HEK293 (cell line): ENCODE results near the gene LDLRAD4.

Source experiments
- CTCF ChIP-seq: fragments of 450-650 bp; formaldehyde crosslinking; IDR thresholded peaks from 2 replicates; pipeline ENCODE4 v1.5.1; 2016; ENCODE audit warnings: missing biosample characterization, missing genetic modification characterization
- SETDB1 ChIP-seq: IDR thresholded peaks from one replicate; pipeline ENCODE4 v1.6.1; 2017; ENCODE audit warnings: mild to moderate bottlenecking, low read length, moderate library complexity, mixed read lengths; ENCODE audit not compliant: insufficient read length
- SP2 ChIP-seq: fragments of 450-650 bp; formaldehyde crosslinking; IDR thresholded peaks from 2 replicates; pipeline ENCODE4 v1.5.1; 2016; ENCODE audit warnings: missing biosample characterization, missing genetic modification characterization
- ZNF10 ChIP-seq: fragments of 450-650 bp; formaldehyde crosslinking; IDR thresholded peaks from 2 replicates; pipeline ENCODE4 v1.5.1; 2017; ENCODE audit warnings: missing biosample characterization, missing genetic modification characterization
- ZNF133 ChIP-seq: fragments of 450-650 bp; formaldehyde crosslinking; IDR thresholded peaks from 2 replicates; pipeline ENCODE4 v1.5.1; 2016; ENCODE audit warnings: missing biosample characterization, missing genetic modification characterization
- ZNF174 ChIP-seq: fragments of 450-650 bp; formaldehyde crosslinking; IDR thresholded peaks from 2 replicates; pipeline ENCODE4 v1.5.0; 2017; ENCODE audit warnings: missing biosample characterization, mild to moderate bottlenecking, missing genetic modification characterization
- ZNF175 ChIP-seq: fragments of 450-650 bp; formaldehyde crosslinking; IDR thresholded peaks from 2 replicates; pipeline ENCODE4 v1.5.1; 2016; ENCODE audit warnings: missing biosample characterization, missing genetic modification characterization
- ZNF24 ChIP-seq: fragments of 450-650 bp; formaldehyde crosslinking; IDR thresholded peaks from 2 replicates; pipeline ENCODE4 v1.5.1; 2016; ENCODE audit warnings: missing biosample characterization, missing genetic modification characterization
- ZNF274 ChIP-seq, 2 experiments: fragments of 200-500 bp in 1 of 2; fragments of 450-650 bp in 1 of 2; sonication (Bioruptor generic) in 1 of 2; formaldehyde crosslinking in 1 of 2; IDR thresholded peaks; 2 replicates each; pipeline versions ENCODE4 v1.5.1 to v1.6.1; 2014 to 2016; ENCODE audit warnings: borderline replicate concordance in 1 of 2, inconsistent platforms in 1 of 2, low read length in 1 of 2, missing biosample characterization in 1 of 2, missing genetic modification characterization in 1 of 2
- ZNF513 ChIP-seq: fragments of 450-650 bp; IDR thresholded peaks from 2 replicates; pipeline ENCODE4 v1.5.1; 2018; ENCODE audit warnings: missing biosample characterization, missing genetic modification characterization
- ZNF610 ChIP-seq: fragments of 450-650 bp; formaldehyde crosslinking; IDR thresholded peaks from 2 replicates; pipeline ENCODE4 v1.5.1; 2016; ENCODE audit warnings: missing biosample characterization, missing genetic modification characterization, borderline replicate concordance
- ZNF701 ChIP-seq: fragments of 450-650 bp; formaldehyde crosslinking; IDR thresholded peaks from 2 replicates; pipeline ENCODE4 v1.5.1; 2016; ENCODE audit warnings: missing biosample characterization, missing genetic modification characterization
- TF ChIP-seq, protein P1 (sequence below): fragments of 450-650 bp; formaldehyde crosslinking; IDR thresholded peaks from 2 replicates; pipeline ENCODE4 v1.5.1; 2016; ENCODE audit warnings: missing biosample characterization, missing genetic modification characterization
- TF ChIP-seq, protein P2 (sequence below): fragments of 450-650 bp; formaldehyde crosslinking; IDR thresholded peaks from 2 replicates; pipeline ENCODE4 v1.5.1; 2016; ENCODE audit warnings: missing biosample characterization, missing genetic modification characterization

- no peak for TF ChIP-seq CTCF (tag by site-specific recombination)
- TF ChIP-seq SP2 (tag by site-specific recombination), result no peak
- no peak for TF ChIP-seq SETDB1
- no peak for TF ChIP-seq ZNF174 (tag by site-specific recombination)
- no peak for TF ChIP-seq ZNF175 (tag by site-specific recombination)
- no peak for TF ChIP-seq ZNF24 (tag by site-specific recombination)
- TF ChIP-seq, protein P1, sequence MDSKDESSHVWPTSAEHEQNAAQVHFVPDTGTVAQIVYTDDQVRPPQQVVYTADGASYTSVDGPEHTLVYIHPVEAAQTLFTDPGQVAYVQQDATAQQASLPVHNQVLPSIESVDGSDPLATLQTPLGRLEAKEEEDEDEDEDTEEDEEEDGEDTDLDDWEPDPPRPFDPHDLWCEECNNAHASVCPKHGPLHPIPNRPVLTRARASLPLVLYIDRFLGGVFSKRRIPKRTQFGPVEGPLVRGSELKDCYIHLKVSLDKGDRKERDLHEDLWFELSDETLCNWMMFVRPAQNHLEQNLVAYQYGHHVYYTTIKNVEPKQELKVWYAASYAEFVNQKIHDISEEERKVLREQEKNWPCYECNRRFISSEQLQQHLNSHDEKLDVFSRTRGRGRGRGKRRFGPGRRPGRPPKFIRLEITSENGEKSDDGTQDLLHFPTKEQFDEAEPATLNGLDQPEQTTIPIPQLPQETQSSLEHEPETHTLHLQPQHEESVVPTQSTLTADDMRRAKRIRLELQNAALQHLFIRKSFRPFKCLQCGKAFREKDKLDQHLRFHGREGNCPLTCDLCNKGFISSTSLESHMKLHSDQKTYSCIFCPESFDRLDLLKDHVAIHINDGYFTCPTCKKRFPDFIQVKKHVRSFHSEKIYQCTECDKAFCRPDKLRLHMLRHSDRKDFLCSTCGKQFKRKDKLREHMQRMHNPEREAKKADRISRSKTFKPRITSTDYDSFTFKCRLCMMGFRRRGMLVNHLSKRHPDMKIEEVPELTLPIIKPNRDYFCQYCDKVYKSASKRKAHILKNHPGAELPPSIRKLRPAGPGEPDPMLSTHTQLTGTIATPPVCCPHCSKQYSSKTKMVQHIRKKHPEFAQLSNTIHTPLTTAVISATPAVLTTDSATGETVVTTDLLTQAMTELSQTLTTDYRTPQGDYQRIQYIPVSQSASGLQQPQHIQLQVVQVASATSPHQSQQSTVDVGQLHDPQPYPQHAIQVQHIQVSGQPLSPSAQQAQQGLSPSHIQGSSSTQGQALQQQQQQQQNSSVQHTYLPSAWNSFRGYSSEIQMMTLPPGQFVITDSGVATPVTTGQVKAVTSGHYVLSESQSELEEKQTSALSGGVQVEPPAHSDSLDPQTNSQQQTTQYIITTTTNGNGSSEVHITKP (tag by site-specific recombination), result no peak
- TF ChIP-seq ZNF10 (tag by site-specific recombination), result no peak
- TF ChIP-seq, protein P2, sequence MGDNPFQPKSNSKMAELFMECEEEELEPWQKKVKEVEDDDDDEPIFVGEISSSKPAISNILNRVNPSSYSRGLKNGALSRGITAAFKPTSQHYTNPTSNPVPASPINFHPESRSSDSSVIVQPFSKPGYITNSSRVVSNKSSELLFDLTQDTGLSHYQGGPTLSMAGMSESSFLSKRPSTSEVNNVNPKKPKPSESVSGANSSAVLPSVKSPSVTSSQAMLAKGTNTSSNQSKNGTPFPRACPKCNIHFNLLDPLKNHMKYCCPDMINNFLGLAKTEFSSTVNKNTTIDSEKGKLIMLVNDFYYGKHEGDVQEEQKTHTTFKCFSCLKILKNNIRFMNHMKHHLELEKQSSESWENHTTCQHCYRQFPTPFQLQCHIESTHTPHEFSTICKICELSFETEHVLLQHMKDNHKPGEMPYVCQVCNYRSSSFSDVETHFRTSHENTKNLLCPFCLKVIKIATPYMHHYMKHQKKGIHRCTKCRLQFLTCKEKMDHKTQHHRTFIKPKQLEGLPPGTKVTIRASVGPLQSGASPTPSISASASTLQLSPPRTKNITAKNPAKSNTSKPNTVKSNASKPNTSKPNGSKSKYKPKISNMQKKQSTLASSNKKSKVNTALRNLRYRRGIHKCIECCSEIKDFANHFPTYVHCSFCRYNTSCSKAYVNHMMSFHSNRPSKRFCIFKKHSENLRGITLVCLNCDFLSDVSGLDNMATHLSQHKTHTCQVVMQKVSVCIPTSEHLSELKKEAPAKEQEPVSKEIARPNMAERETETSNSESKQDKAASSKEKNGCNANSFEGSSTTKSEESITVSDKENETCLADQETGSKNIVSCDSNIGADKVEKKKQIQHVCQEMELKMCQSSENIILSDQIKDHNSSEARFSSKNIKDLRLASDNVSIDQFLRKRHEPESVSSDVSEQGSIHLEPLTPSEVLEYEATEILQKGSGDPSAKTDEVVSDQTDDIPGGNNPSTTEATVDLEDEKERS (tag by site-specific recombination), result no peak
- no peak for TF ChIP-seq ZNF610 (tag by site-specific recombination)
- TF ChIP-seq ZNF513 (tag by site-specific recombination), result no peak
- TF ChIP-seq ZNF274 (IDR thresholded peaks at IDR 0.05; ENCODE audit: low read length), result no peak
- no peak for TF ChIP-seq ZNF274 (tag by site-specific recombination; IDR thresholded peaks at IDR 0.05; ENCODE audit: borderline replicate concordance)
- no peak for TF ChIP-seq ZNF701 (tag by site-specific recombination)
- TF ChIP-seq ZNF133 (tag by site-specific recombination), result no peak
Observed at GRCh38 chr18:13548966-13549879, 330.7 kb downstream of the LDLRAD4 start.
